Tibial nerve (tissue), 4 donors: ENCODE results near the gene MAGI1. TPM values are rescaled to one million over a fixed set of nuclear protein-coding genes. Genes with fewer than 3 reads are reported as not detected.
A peak's percentile ranks its signal among the peaks of the same experiment; 100 is the strongest.

Experiments
- DNase-seq, 2 donors: peaks; one replicate each; pipeline ENCODE4 v3.0.0-alpha.2; 2019; ENCODE audit warnings: low spot score in 2 of 2
- H3K27ac ChIP-seq, 4 donors: fragments of 200-600 bp; sonication (generic) in 3 of 4; one replicate each; pipeline ENCODE4 v1.5.1; 2017 to 2019; ENCODE audit warnings: mild to moderate bottlenecking in 1 of 4
- H3K27me3 ChIP-seq, 2 donors: fragments of 200-600 bp; sonication (generic) in 1 of 2; one replicate each; pipeline versions ENCODE4 v1.5.1 to v1.6.0; 2017 to 2019
- H3K36me3 ChIP-seq, 3 donors: fragments of 200-600 bp; sonication (generic); one replicate each; pipeline ENCODE4 v1.5.1; 2018 to 2019
- H3K4me1 ChIP-seq, 4 donors: fragments of 200-600 bp; sonication (generic) in 3 of 4; one replicate each; pipeline ENCODE4 v1.5.1; 2017 to 2019
- H3K4me3 ChIP-seq, 4 donors: fragments of 200-600 bp; sonication (generic) in 3 of 4; one replicate each; pipeline ENCODE4 v1.5.1; 2017 to 2019; ENCODE audit warnings: mild to moderate bottlenecking in 1 of 4, moderate library complexity in 1 of 4
- H3K9me3 ChIP-seq, 4 donors: fragments of 200-600 bp; sonication (generic) in 3 of 4; one replicate each; pipeline ENCODE4 v1.5.1; 2017 to 2019
- CTCF ChIP-seq, 5 experiments: fragments of 200-600 bp in 3 of 5; fragments of 450-650 bp in 2 of 5; sonication (generic) in 3 of 5; IDR thresholded peaks; one replicate each; pipeline ENCODE4 v1.5.1; 2016 to 2019; ENCODE audit warnings: antibody characterized with exemption in 5 of 5, mild to moderate bottlenecking in 3 of 5, moderate library complexity in 2 of 5
- EP300 ChIP-seq, 2 donors: sonication (generic); formaldehyde crosslinking; IDR thresholded peaks; one replicate each; pipeline ENCODE4 v1.6.1; 2017; ENCODE audit warnings: antibody characterized with exemption in 2 of 2, mild to moderate bottlenecking in 1 of 2
- POLR2A ChIP-seq, 2 donors: fragments of 450-650 bp; IDR thresholded peaks; one replicate each; pipeline ENCODE4 v1.6.1; 2017; ENCODE audit warnings: antibody characterized with exemption in 2 of 2, mild to moderate bottlenecking in 2 of 2, moderate library complexity in 2 of 2
- WGBS, 2 donors: methylation state at CpG; one replicate each; pipeline ENCODE4 v1.1.5; 2018; 5-methylcytosine and 5-hydroxymethylcytosine counted together
- total RNA-seq, 4 donors: library from RNA; depleted of rRNA; stranded (reverse); fragments of >200 nt; gene quantifications; one replicate each; pipeline ENCODE4 v1.1.0, GENCODE V29; 2016

The MAGI1 gene
- total RNA-seq, 4 donors from 2014 or later: 30.6 to 52.8 (median 36.1) TPM

GRCh38 chr3:65674226-65674625 is 364.5 kb downstream of the MAGI1 start:
- no peak for DNase-seq
- no peaks in the 10 kb centered on the region for H3K27me3 ChIP-seq
- no peaks in the 10 kb centered on the region for H3K9me3 ChIP-seq
- H3K4me1 ChIP-seq: peaks cover 0 to 10% (median 0%) of the 10 kb centered on the region in 4 donors
- 24 to 26% methylated on average over 2 of the region's 2 CpGs for WGBS, 2 donors
- H3K36me3 ChIP-seq: no peaks in the 10 kb centered on the region
- no peak overlapping the region for H3K4me3 ChIP-seq
- no peak overlapping the region for H3K27ac ChIP-seq
- TF ChIP-seq POLR2A (IDR thresholded peaks at IDR 0.05) (no peak), EP300 (IDR thresholded peaks at IDR 0.05) (no peak), CTCF (IDR thresholded peaks at IDR 0.05) (no peak)

GRCh38 chr3:65672871-65673815 is 365.6 kb downstream of the MAGI1 start:
- H3K4me3 ChIP-seq: no peak overlapping the region
- peaks cover 0 to 10% (median 0%) of the 10 kb centered on the region in 4 donors for H3K4me1 ChIP-seq
- DNase-seq: peak; percentile 32 to 63
- H3K9me3 ChIP-seq: no peaks in the 10 kb centered on the region
- 52% methylated on average over 11 of the region's 11 CpGs for WGBS, 2 donors
- no peaks in the 10 kb centered on the region for H3K36me3 ChIP-seq
- no peak for TF ChIP-seq EP300 (IDR thresholded peaks at IDR 0.05)
- peak; percentile 53 to 68 (median 58) for TF ChIP-seq CTCF (IDR thresholded peaks at IDR 0.05)
- H3K27me3 ChIP-seq: no peaks in the 10 kb centered on the region
- no peak overlapping the region for H3K27ac ChIP-seq

GRCh38 chr3:65672061-65672460 is 366.7 kb downstream of the MAGI1 start:
- Histone ChIP-seq H3K4me1 (peaks cover 0 to 10% (median 0%) of the 10 kb centered on the region in 4 donors), H3K27me3 (no peaks in the 10 kb centered on the region), H3K27ac (no peak overlapping the region), H3K36me3 (no peaks in the 10 kb centered on the region), H3K4me3 (no peak overlapping the region), H3K9me3 (no peaks in the 10 kb centered on the region)
- 83 to 84% methylated on average over 1 of the region's 1 CpG for WGBS, 2 donors
- no peak for TF ChIP-seq EP300 (IDR thresholded peaks at IDR 0.05)
- TF ChIP-seq POLR2A (IDR thresholded peaks at IDR 0.05): no peak
- no peak for DNase-seq

GRCh38 chr3:65671004-65671403 is 367.7 kb downstream of the MAGI1 start:
- Histone ChIP-seq H3K4me1 (peaks cover 0 to 10% (median 0%) of the 10 kb centered on the region in 4 donors), H3K9me3 (no peaks in the 10 kb centered on the region), H3K27ac (no peak overlapping the region), H3K4me3 (no peak overlapping the region), H3K36me3 (no peaks in the 10 kb centered on the region), H3K27me3 (no peaks in the 10 kb centered on the region)
- TF ChIP-seq EP300 (IDR thresholded peaks at IDR 0.05) (no peak), POLR2A (IDR thresholded peaks at IDR 0.05) (no peak), CTCF (IDR thresholded peaks at IDR 0.05) (no peak)
- 89 to 97% methylated on average over 3 of the region's 3 CpGs for WGBS, 2 donors
- DNase-seq: no peak

GRCh38 chr3:65669163-65669875 is 369.4 kb downstream of the MAGI1 start:
- DNase-seq: peak in 1 of 2 donors; percentile 35
- no peaks in the 10 kb centered on the region for H3K27me3 ChIP-seq
- TF ChIP-seq POLR2A (IDR thresholded peaks at IDR 0.05) (no peak), CTCF (IDR thresholded peaks at IDR 0.05) (no peak), EP300 (IDR thresholded peaks at IDR 0.05) (no peak)
- no peak overlapping the region for H3K4me3 ChIP-seq
- H3K9me3 ChIP-seq: no peaks in the 10 kb centered on the region
- 68 to 80% methylated on average over 5 of the region's 5 CpGs for WGBS, 2 donors
- peaks cover 0 to 9% (median 0%) of the 10 kb centered on the region in 4 donors for H3K4me1 ChIP-seq
- H3K36me3 ChIP-seq: no peaks in the 10 kb centered on the region
- no peak overlapping the region for H3K27ac ChIP-seq
